Mesangial cell (primary cell): ENCODE measurements around the gene GNL1. TPM values are rescaled to one million over a fixed set of nuclear protein-coding genes. Genes with fewer than 3 reads are reported as not detected.

Experiments
- total RNA-seq: library from RNA; depleted of rRNA; stranded (reverse); fragments of >200 nt; gene quantifications from 2 replicates; pipeline ENCODE4 v1.2.3, GENCODE V29; 2015

The GNL1 gene, protein sequence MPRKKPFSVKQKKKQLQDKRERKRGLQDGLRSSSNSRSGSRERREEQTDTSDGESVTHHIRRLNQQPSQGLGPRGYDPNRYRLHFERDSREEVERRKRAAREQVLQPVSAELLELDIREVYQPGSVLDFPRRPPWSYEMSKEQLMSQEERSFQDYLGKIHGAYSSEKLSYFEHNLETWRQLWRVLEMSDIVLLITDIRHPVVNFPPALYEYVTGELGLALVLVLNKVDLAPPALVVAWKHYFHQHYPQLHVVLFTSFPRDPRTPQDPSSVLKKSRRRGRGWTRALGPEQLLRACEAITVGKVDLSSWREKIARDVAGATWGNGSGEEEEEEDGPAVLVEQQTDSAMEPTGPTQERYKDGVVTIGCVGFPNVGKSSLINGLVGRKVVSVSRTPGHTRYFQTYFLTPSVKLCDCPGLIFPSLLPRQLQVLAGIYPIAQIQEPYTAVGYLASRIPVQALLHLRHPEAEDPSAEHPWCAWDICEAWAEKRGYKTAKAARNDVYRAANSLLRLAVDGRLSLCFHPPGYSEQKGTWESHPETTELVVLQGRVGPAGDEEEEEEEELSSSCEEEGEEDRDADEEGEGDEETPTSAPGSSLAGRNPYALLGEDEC
- 42.0 and 44.0 TPM in 2 replicates for total RNA-seq

DNA sequence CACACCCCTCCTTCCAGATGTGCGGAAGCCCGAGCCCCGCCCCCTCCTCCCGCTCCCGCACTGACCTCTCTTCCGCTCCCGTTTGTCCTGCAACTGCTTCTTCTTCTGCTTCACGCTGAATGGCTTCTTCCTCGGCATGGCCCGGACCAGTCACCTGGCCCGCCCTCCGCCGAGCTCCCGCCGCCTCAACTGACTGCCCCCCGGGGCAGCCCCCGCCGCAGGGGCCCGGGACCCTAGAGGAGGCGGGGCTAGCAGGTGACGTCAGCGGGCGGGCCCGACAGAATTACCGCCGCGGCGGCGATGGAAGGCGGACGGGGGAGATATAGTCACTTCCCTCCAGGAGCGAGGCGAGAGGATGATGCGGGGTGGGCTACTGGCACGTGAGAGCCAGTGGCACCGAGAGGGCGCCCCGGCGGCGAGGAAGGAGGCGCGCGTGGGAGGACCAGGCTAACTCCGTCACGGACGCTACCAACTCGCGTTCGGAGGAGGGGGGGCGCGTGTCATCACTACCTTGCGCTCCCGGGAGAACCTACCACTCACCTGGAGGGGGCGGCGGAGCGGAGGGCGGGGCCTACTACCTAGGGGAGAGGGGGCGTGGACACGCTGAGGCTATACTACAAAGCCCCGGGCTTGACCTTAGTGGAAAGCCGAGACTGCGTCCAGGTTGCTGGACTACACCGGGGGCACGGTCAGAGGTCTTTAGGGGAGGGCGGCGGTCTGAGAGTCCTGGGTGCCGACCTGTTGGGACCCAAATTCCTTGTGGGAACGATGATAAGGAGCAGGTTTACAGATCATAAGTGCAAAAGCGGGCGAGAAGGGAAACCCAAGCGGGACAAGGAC lies at the start of gene GNL1:
GNL1 (minus strand) TSS at position 424 of the 840 bp plus-strand sequence; CDS start at position 138, 286 bp downstream.

DNA sequence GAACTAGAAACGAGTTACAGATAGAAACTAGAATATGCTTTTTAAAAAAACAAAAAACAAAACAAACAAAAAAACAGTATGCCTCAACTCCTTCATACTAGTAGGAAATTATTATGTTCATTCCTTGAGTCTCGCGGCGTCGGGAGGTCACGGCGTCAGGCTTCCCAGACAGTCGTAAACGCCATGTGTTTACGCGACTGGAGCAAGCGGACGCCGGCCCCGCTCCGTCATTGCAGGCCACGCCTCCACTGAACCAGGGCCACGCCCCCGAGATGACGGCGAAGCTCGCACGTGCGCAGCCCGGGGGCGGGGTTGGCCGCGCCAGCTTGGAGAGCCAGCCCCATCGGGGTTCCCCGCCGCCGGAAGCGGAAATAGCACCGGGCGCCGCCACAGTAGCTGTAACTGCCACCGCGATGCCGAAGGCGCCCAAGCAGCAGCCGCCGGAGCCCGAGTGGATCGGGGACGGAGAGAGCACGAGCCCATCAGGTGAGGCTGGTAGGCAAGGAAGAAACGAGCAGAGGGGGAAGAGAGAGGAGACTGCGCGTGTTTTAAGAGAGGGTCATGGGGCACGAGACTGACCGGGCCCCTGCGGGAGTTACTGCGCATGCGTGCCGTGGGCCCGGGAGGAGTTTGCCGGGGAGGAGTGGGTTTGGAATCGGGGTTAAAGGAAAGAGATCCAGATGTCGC lies 14.9 kb upstream of the GNL1 start, which contains the start of gene ABCF1:
ABCF1 (plus strand) TSS at position 368 of the 687 bp plus-strand sequence; CDS start at position 414, 46 bp downstream.

DNA sequence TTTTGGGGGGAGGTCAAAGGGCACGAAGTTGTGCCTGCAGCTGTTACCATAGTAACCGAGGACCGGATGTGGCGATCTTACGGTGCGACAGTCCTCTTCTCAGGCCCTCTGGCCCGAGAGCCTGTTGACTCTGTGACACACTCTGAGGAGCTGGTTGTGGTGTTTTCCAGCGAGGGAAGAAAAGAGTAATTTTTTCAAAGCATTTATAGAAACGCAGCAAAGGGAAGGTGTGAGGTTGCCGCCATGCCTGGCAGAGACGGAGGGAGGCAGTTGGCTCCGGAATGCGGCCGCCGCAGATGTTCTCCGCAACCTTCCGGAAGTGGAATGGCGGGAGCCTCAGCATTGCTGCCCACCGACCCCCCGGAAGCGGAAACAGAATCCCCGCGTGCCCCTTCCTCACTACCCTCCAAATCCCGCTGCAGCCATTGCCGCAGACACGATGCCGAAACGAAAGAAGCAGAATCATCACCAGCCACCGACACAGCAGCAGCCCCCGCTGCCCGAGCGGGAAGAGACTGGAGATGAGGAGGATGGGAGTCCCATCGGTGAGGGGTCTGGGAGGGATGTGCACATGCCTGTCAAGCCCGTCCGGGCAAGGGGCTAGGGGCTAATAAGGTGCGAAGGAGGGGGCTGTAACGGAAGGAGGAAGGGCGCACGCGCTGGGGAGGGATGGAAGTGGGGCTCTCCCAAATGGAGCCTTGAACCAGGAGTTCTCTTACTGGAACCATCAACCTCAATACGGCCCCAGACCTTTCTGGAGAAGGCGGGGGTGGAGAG lies 805 bp upstream of the GNL1 start, which contains the start of gene PRR3:
PRR3 (plus strand) TSS at position 390 of the 777 bp plus-strand sequence; CDS start at position 440, 50 bp downstream.

Other genes with a start within 250 kb of the GNL1 start
- gene TRIM39, start 229.6 kb downstream of the GNL1 start, total RNA-seq = 6.0 and 12.3 TPM in 2 replicates
- gene RPP21, start 211.3 kb downstream of the GNL1 start, total RNA-seq = 108 and 135 TPM in 2 replicates
- gene HLA-E, start 67.0 kb downstream of the GNL1 start, total RNA-seq = 66.3 and 166 TPM in 2 replicates
- 9.3 and 9.8 TPM in 2 replicates for gene PRR3, start 806 bp upstream of the GNL1 start, total RNA-seq
- 32.1 and 37.8 TPM in 2 replicates for gene ABCF1, start 15.0 kb upstream of the GNL1 start, total RNA-seq
- gene PPP1R10, start 60.8 kb upstream of the GNL1 start, total RNA-seq = 22.0 and 36.1 TPM in 2 replicates
- 52.4 and 67.6 TPM in 2 replicates for gene MRPS18B, start 61.4 kb upstream of the GNL1 start, total RNA-seq
- 5.1 and 9.0 TPM in 2 replicates for gene ATAT1, start 70.4 kb upstream of the GNL1 start, total RNA-seq
- 8.0 and 10.0 TPM in 2 replicates for gene C6orf136, start 90.6 kb upstream of the GNL1 start, total RNA-seq
- 23.3 and 33.4 TPM in 2 replicates for gene DHX16, start 116.5 kb upstream of the GNL1 start, total RNA-seq
- 60.1 and 75.4 TPM in 2 replicates for gene PPP1R18, start 130.2 kb upstream of the GNL1 start, total RNA-seq
- gene NRM, start 134.5 kb upstream of the GNL1 start, total RNA-seq = 17.7 and 26.2 TPM in 2 replicates
- gene MDC1, start 160.8 kb upstream of the GNL1 start, total RNA-seq = 9.9 and 14.3 TPM in 2 replicates
- 856 and 2,016 TPM in 2 replicates for gene TUBB, start 163.9 kb upstream of the GNL1 start, total RNA-seq
- 127 and 150 TPM in 2 replicates for gene FLOT1, start 186.2 kb upstream of the GNL1 start, total RNA-seq
- gene IER3, start 188.1 kb upstream of the GNL1 start, total RNA-seq = 123 and 201 TPM in 2 replicates